Type B pancreatic cell (in vitro differentiated cells): ENCODE measurements around the gene PNKP. TPM values are rescaled to one million over a fixed set of nuclear protein-coding genes. Genes with fewer than 3 reads are reported as not detected.

ENCODE experiments used
- DNase-seq: peaks from one replicate; pipeline ENCODE4 v3.0.0; 2021; ENCODE audit warnings: mixed read lengths; ENCODE audit not compliant: unreplicated experiment; ENCODE audit errors: extremely low spot score
- H3K27ac Mint-ChIP-seq: 2 replicates; pipeline ENCODE4 v1.8.0; 2021; ENCODE audit warnings: mild to moderate bottlenecking, mixed read lengths
- H3K27me3 Mint-ChIP-seq: 2 replicates; pipeline ENCODE4 v1.8.0; 2021; ENCODE audit warnings: mixed read lengths
- H3K36me3 Mint-ChIP-seq: 2 replicates; pipeline ENCODE4 v1.8.0; 2021; ENCODE audit warnings: mixed read lengths
- H3K4me1 Mint-ChIP-seq: one replicate; pipeline ENCODE4 v1.8.0; 2021; ENCODE audit warnings: mixed read lengths; ENCODE audit not compliant: unreplicated experiment
- H3K4me3 Mint-ChIP-seq: 2 replicates; pipeline ENCODE4 v1.8.0; 2021; ENCODE audit warnings: mild to moderate bottlenecking, mixed read lengths
- H3K9me3 Mint-ChIP-seq: 2 replicates; pipeline ENCODE4 v1.8.0; 2021; ENCODE audit warnings: mixed read lengths
- CTCF ChIP-seq: fragments of 200-600 bp; sonication (generic); conservative IDR thresholded peaks from 2 replicates; pipeline ENCODE4 v1.5.0; 2021; ENCODE audit warnings: antibody characterized with exemption, mild to moderate bottlenecking
- total RNA-seq: library from RNA; stranded (reverse); gene quantifications from 2 replicates; pipeline ENCODE4 v1.2.1, GENCODE V29; 2021; ENCODE audit warnings: low replicate concordance

Gene PNKP
- total RNA-seq, 1 donor from 2014 or later, result 125 TPM

- Mint-ChIP-seq H3K27ac (peak overlapping the region; percentile 50), H3K9me3 (no peaks in the 10 kb centered on the region), H3K36me3 (peaks cover 11% of the 10 kb centered on the region), H3K4me1 (peaks cover 14% of the 10 kb centered on the region), H3K27me3 (no peaks in the 10 kb centered on the region), H3K4me3 (no peak overlapping the region)
- no peak for DNase-seq
- no peak for TF ChIP-seq CTCF
These were observed 6.9 kb downstream of the PNKP start for GRCh38 chr19:49860336-49861102.

GRCh38 chr19:49859682-49860335 lies 7.6 kb downstream of the PNKP start:
- Mint-ChIP-seq H3K27ac (no peak overlapping the region), H3K27me3 (no peaks in the 10 kb centered on the region), H3K4me3 (no peak overlapping the region), H3K4me1 (peaks cover 9% of the 10 kb centered on the region), H3K36me3 (peaks cover 8% of the 10 kb centered on the region), H3K9me3 (no peaks in the 10 kb centered on the region)
- no peak for DNase-seq
- no peak for TF ChIP-seq CTCF

GRCh38 chr19:49858088-49858985 lies 9.0 kb downstream of the PNKP start:
- Mint-ChIP-seq H3K27ac (peak overlapping the region; percentile 84), H3K9me3 (no peaks in the 10 kb centered on the region), H3K4me3 (no peak overlapping the region), H3K27me3 (no peaks in the 10 kb centered on the region), H3K36me3 (peaks cover 8% of the 10 kb centered on the region), H3K4me1 (peaks cover 12% of the 10 kb centered on the region)
- no peak for TF ChIP-seq CTCF
- no peak for DNase-seq

GRCh38 chr19:49857838-49858087 lies 9.6 kb downstream of the PNKP start:
- Mint-ChIP-seq H3K27ac (no peak overlapping the region), H3K36me3 (peaks cover 5% of the 10 kb centered on the region)
- no peak for TF ChIP-seq CTCF

GRCh38 chr19:49857061-49857837 lies 10.1 kb downstream of the PNKP start:
- peaks cover 10% of the 10 kb centered on the region for H3K36me3 Mint-ChIP-seq

More at GRCh38 chr19:49857838-49858087, 9.6 kb downstream of the PNKP start:
- Mint-ChIP-seq H3K4me1 (peaks cover 13% of the 10 kb centered on the region), H3K4me3 (no peak overlapping the region), H3K27me3 (no peaks in the 10 kb centered on the region), H3K9me3 (no peaks in the 10 kb centered on the region)
- DNase-seq, result no peak

More at GRCh38 chr19:49857061-49857837, 10.1 kb downstream of the PNKP start:
- Mint-ChIP-seq H3K4me1 (peaks cover 18% of the 10 kb centered on the region), H3K27me3 (no peaks in the 10 kb centered on the region), H3K27ac (no peak overlapping the region), H3K4me3 (no peak overlapping the region), H3K9me3 (no peaks in the 10 kb centered on the region)
- no peak for TF ChIP-seq CTCF
- DNase-seq, result no peak
